SH-SY5Y (cell line): ENCODE measurements around the gene MYPOP.

ENCODE experiments used
- GATA2 ChIP-seq: IDR thresholded peaks from 2 replicates; pipeline ENCODE4 v1.6.1; 2011; ENCODE audit warnings: mild to moderate bottlenecking, low read depth, low read length
- GATA3 ChIP-seq: IDR thresholded peaks from 2 replicates; pipeline ENCODE4 v1.6.1; 2011; ENCODE audit warnings: low read depth, mild to moderate bottlenecking, low read length, moderate library complexity

DNA sequence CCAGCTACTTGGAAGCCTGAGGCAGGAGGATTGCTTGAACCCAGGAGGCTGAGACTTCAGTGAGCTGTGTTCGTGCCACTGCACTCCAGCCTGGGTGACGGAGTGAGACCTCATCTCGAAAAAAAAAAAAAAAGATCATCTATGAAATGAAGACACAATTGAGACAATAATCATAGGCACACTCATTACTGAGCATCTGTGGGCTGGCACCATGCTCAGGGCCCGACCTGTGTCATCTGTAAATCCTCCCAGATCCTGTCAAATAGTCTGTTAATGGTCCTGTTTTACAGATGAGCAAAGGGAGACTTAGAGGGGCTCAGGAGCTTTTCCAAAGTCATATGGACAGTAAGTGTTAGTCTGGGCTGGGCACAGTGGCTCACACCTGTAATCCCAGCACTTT lies 16.3 kb upstream of the MYPOP start:
- no peak for TF ChIP-seq GATA2
- no peak for TF ChIP-seq GATA3
